GM18861 (cell line): ENCODE data around the gene KRT7.
"Not testable (repeated sequence)": the region's sequence is repeated elsewhere in the genome, so short reads cannot be mapped to it uniquely, and the experiment has no call there.

Experiments used
- ATAC-seq: cut with Tn5 transposase; IDR thresholded peaks from one replicate; pipeline ENCODE4 v1.9.1; 2021; ENCODE audit not compliant: unreplicated experiment

KRT7 gene

GRCh38 chr12:52243856-52244614 lies 11.0 kb downstream of the KRT7 start:
- peak; percentile 81 for ATAC-seq

GRCh38 chr12:52244615-52244994 lies 11.6 kb downstream of the KRT7 start:
- no peak for ATAC-seq

GRCh38 chr12:52245259-52245961 lies 12.4 kb downstream of the KRT7 start:
- ATAC-seq, result no peak

DNA sequence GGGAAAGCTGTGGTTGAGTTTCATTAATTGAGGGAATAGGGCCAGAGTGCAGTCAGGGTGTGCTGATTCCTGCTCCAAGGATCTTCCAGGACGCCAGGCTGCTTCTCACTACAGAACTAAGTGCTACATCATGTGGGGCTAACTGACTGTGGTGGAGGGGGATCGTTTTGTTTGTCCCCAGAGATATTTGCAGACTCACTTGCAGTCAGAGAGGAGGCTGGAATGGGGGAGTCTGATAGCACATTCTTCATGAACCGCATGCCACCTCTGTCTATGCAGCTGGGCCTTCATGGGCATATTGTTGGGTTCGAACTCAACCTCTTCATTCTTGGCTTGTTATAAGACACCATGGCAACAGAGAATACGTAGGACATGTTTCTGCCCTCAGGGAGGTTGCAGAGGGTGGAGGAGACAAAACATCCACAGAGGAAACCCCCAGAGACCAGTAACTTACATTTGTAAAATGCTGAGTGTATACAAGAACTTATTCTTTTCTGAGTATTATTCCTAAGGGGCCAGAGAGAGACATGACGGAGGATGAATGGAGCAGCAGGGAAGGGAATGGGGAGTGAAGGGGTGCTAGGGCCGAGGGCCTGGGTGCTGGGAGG lies 13.0 kb downstream of the KRT7 start:
- ATAC-seq, result no peak

GRCh38 chr12:52246720-52247621 lies 13.9 kb downstream of the KRT7 start:
- no peak for ATAC-seq

DNA sequence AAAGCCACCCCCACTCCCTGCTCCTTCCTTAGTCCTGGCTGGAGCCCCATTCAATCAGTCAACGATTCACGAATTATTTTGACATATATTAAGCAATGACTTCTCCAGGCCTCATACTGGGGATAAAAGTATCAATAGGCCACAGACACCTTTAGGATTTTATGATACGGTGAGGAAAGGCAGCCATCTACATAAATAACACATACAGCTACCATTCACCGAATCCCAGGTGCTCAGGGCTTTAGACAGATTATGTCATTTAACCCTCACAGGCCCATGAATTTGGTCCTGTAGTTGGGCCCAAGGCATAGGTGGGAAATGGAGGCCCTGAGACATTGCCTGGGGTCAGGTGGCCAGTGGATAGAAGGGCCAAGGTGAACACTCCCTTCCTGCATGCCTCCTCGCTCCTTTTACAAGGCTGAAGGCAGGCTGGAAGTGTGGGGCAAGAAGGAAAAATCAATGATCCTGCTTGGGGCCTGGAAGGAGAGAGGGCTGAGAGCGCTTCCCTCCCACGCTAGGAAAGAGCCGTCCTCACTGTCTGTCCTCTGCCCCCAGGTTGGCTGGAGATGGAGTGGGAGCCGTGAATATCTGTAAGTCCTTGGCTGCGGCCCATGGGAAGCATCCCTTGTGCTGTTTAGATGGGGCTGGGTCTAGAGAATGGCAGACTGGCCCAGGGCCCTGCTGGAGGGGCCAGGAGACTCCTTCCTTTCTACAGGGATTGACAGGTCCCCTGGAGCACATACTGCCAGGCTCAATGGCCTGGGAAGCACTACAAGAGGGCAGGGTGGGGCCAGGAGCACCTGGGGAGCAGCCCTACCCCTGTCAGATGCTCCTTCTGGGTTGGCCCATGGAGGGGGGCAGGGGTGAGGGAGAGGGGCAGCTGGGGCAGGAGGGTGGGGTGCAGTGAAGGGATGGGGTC lies 14.8 kb downstream of the KRT7 start:
- no peak for ATAC-seq

- no peak for ATAC-seq
Observed at GRCh38 chr12:52248541-52249461, 15.8 kb downstream of the KRT7 start.

- no peak for ATAC-seq
Observed at GRCh38 chr12:52249511-52250047, 16.5 kb downstream of the KRT7 start.

DNA sequence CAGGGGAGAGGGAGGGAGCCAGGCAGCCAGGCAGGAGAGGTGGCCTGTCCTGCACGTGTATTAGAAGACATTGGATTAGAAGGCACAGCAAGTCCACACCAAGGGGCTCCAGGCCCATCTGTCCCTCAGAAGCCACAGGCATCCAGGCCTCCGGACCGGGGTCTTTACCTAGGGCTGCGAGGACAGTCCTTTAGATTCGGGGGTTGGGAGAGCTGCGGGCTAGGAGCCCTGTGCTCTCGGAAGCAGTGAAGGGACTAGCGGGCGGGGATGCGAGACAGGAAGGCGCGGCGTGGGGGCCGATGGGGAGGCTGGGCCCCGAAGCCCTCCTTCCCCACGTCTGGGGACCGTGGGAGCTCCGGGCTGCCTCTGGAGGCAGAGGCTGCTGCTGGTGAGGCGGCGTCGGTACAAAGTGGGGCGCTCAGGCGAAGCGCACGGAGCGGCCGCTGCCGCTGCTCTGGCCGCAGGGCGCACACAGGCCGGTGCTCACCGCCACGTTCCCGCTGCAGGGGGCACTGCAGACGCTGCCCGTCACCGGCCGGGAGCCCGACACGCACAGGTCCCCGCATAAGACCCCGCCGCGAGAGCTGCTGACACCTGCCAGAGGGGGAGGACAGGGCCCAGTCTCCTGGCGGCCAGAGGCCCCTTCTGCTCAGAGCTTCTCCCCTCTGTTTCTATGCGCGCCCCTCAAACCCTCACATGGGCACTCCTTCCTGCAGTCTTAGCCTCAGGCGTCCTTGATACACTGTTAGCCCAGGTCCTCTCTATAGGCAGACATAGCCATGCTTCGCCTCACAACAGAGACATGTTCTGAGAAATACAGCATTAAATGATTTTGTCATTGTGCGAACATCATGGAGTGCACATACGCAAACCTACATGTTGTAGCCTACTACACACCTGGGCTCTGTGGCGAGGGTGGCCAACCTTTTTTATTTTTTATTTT lies 17.3 kb downstream of the KRT7 start:
- no peak for ATAC-seq

GRCh38 chr12:52251367-52252051 lies 18.5 kb downstream of the KRT7 start:
- ATAC-seq, result no peak

DNA sequence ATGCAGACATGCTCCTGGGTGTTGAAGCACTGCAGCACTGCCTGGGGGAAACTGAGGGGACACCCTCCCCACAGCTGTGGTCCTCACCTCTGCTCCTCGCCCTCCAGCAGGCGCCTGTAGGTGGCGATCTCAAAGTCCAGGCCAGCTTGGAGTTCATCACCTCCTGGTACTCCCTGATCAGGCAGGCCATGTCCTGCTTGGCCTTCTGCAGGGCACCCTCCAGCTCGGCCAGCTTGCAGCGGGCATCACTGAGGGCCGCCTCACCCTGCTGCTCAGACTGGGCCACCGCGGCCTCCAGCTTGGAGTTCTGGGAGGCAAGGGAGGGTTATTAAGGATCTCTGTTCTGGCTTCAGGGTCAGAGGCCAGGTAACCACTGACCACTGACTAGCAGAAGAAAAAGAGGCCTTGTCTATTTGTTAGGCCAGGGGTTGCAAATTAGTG lies 19.2 kb downstream of the KRT7 start:
- not testable (repeated sequence) for ATAC-seq

GRCh38 chr12:52252728-52253343 lies 19.8 kb downstream of the KRT7 start:
- ATAC-seq, result no peak

- no peak for ATAC-seq
Observed at GRCh38 chr12:52253391-52254179, 20.5 kb downstream of the KRT7 start.

DNA sequence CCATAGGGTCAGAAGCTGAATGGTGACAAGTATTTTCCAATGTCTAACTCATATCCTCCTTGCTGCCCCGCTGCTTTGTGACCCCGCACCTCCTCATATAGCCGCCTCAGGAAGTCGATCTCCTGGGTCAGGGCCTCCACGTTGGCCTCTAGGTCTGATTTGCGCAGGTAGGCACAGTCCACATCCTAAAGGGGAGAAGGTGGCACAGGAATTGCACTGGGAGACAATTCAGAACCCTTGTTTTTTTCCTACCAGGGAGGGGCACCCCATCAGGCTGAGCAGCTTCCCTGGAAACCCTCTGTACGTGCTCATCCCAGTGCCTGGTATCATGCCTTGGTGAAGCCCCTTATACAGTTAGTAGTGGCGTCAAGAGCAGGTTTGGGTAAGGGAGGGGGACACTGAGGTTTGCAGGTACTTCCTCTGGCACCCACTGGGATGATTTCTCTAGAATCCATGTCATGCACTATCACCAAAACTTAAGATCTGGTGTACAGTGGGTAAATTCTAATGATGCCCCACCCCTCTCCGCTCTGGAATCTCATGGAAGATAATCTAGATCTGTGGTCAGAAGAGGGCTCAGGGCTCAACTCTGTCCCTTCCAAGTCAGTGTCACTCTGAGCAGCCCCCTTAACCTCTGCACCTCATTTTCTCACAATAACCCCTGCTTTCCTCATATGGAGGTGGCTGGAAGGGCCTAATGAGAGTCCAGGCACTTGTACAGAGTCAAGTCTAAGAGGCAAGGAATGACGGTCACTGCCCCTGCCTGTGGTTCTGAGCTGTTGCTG lies 21.3 kb downstream of the KRT7 start:
- no peak for ATAC-seq
